HCT116 (cell line): ENCODE data around the gene SERINC5. TPM values are rescaled to one million over a fixed set of nuclear protein-coding genes. Genes with fewer than 3 reads are reported as not detected.

ENCODE experiments used
- ATAC-seq: fragments of 200-7000 bp; cut with Tn5 transposase; 2 replicates; pipeline ENCODE4 v1.9.1; 2020; ENCODE audit warnings: mild to moderate bottlenecking, moderate library complexity
- BruUV-seq: library from RNA; stranded (reverse); fragments of 400-500 nt; replicated peaks from 2 replicates; lab custom pipeline; 2021; lab: Mats Ljungman, UMichigan
- CTCF ChIA-PET: fragments of 300-600 bp; sonication (Branson Sonifier 250); formaldehyde crosslinking; loops from one replicate; lab custom pipeline; 2021; ENCODE audit warnings: antibody characterized with exemption; lab: Charles Lee
- POLR2A ChIA-PET: fragments of 300-600, 350-600 bp; sonication (Branson Sonifier 250); formaldehyde crosslinking; loops from one replicate; lab custom pipeline; 2021; ENCODE audit warnings: antibody characterized with exemption; lab: Charles Lee
- RAD21 ChIA-PET, 2 experiments: fragments of 300-600 bp; sonication (Branson Sonifier 250); formaldehyde crosslinking; loops; one replicate each; lab custom pipeline; 2023; ENCODE audit warnings: low total read pairs in 2 of 2; ENCODE audit not compliant: uncharacterized antibody in 2 of 2, unreplicated experiment in 2 of 2, low non-redundant PET in 1 of 2; lab: Charles Lee
- DNase-seq: peaks from one replicate; pipeline ENCODE4 v3.0.0-alpha.2; 2010; ENCODE audit warnings: low read depth, low spot score
- H2AFZ ChIP-seq: fragments of 200-600 bp; shearing (Covaris generic), sonication (generic); 2 replicates; pipeline ENCODE4 v1.6.1; 2017; ENCODE audit warnings: low read depth, mixed run types, mixed read lengths, antibody characterized with exemption, low read length; ENCODE audit not compliant: poor library complexity, severe bottlenecking
- H3K27ac ChIP-seq: 2 replicates; pipeline ENCODE4 v1.5.1; 2012; ENCODE audit warnings: low read depth, low read length
- H3K27me3 ChIP-seq: fragments of 200-600 bp; sonication (generic); 2 replicates; pipeline ENCODE4 v1.6.1; 2016; ENCODE audit warnings: mixed run types, low read length, mixed read lengths; ENCODE audit not compliant: insufficient read depth
- H3K36me3 ChIP-seq, 2 experiments: fragments of 200-500 bp in 1 of 2; fragments of 200-600 bp in 1 of 2; sonication (Bioruptor generic) in 1 of 2; sonication (generic) in 1 of 2; 2 replicates each; pipeline versions ENCODE4 v1.5.1 to v1.6.1; 2014 to 2016; ENCODE audit warnings: low read length in 2 of 2, inconsistent platforms in 1 of 2, mixed read lengths in 1 of 2, mixed run types in 1 of 2; ENCODE audit not compliant: insufficient read depth in 2 of 2, control insufficient read depth in 1 of 2
- H3K4me1 ChIP-seq, 2 experiments: fragments of 200-600 bp in 1 of 2; sonication (generic) in 1 of 2; 2 replicates each; pipeline versions ENCODE4 v1.5.1 to v1.6.1; 2012 to 2017; ENCODE audit warnings: low read length in 2 of 2, inconsistent platforms in 1 of 2, mild to moderate bottlenecking in 1 of 2, mixed read lengths in 1 of 2, mixed run types in 1 of 2, moderate library complexity in 1 of 2; ENCODE audit not compliant: insufficient read depth in 2 of 2, control insufficient read depth in 1 of 2
- H3K4me2 ChIP-seq: fragments of 200-600 bp; sonication (generic); 2 replicates; pipeline ENCODE4 v1.6.1; 2017; ENCODE audit warnings: mixed run types, low read length, mixed read lengths
- H3K4me3 ChIP-seq, 2 experiments: fragments of 200-600 bp in 1 of 2; sonication (generic) in 1 of 2; replicated peaks in 1 of 2; 2 replicates each; pipeline ENCODE4 v1.5.1; 2011 to 2016; ENCODE audit warnings: low read length in 2 of 2, control low read depth in 1 of 2, low read depth in 1 of 2, mild to moderate bottlenecking in 1 of 2, mixed read lengths in 1 of 2, mixed run types in 1 of 2
- H3K79me2 ChIP-seq: fragments of 200-600 bp; sonication (generic); 2 replicates; pipeline ENCODE4 v1.6.1; 2017; ENCODE audit warnings: mild to moderate bottlenecking, mixed run types, low read length, moderate library complexity, mixed read lengths; ENCODE audit not compliant: insufficient read depth
- H3K9ac ChIP-seq: fragments of 200-600 bp; sonication (generic); 2 replicates; pipeline ENCODE4 v1.6.1; 2016; ENCODE audit warnings: low read length, mixed read lengths
- H3K9me2 ChIP-seq: fragments of 200-600 bp; sonication (generic), shearing (Covaris generic); 2 replicates; pipeline ENCODE4 v1.6.1; 2017; ENCODE audit warnings: mixed run types, mild to moderate bottlenecking, moderate library complexity; ENCODE audit not compliant: insufficient read depth
- H3K9me3 ChIP-seq, 2 experiments: fragments of 200-500 bp in 1 of 2; fragments of 200-600 bp in 1 of 2; sonication (Bioruptor generic) in 1 of 2; sonication (generic) in 1 of 2; 2 replicates each; pipeline ENCODE4 v1.6.1; 2014 to 2017; ENCODE audit warnings: low read length in 2 of 2, mixed read lengths in 2 of 2, inconsistent platforms in 1 of 2, low read depth in 1 of 2, mild to moderate bottlenecking in 1 of 2, mixed run types in 1 of 2, moderate library complexity in 1 of 2; ENCODE audit not compliant: control insufficient read depth in 1 of 2, insufficient read depth in 1 of 2
- H4K20me1 ChIP-seq: fragments of 200-600 bp; sonication (generic), shearing (Covaris generic); 2 replicates; pipeline ENCODE4 v1.6.1; 2017; ENCODE audit warnings: mixed run types, mild to moderate bottlenecking, moderate library complexity; ENCODE audit not compliant: insufficient read depth
- CEBPB ChIP-seq: IDR thresholded peaks from 2 replicates; pipeline ENCODE4 v1.6.1; 2012; ENCODE audit warnings: low read depth
- ELF1 ChIP-seq: IDR thresholded peaks from 2 replicates; pipeline ENCODE4 v1.6.1; 2012; ENCODE audit warnings: low read depth, borderline replicate concordance
- EZH2 ChIP-seq: fragments of 200-600 bp; sonication (generic); IDR thresholded peaks from 2 replicates; pipeline ENCODE4 v1.6.1; 2017; ENCODE audit warnings: antibody characterized with exemption, mixed run types
- POLR2A ChIP-seq: IDR thresholded peaks from 2 replicates; pipeline ENCODE4 v1.7.0; 2011; ENCODE audit warnings: borderline replicate concordance; ENCODE audit not compliant: insufficient read depth, insufficient read length; ENCODE audit errors: extremely low read depth
- POLR2AphosphoS5 ChIP-seq: IDR thresholded peaks from 2 replicates; pipeline ENCODE4 v1.6.1; 2011; ENCODE audit warnings: mild to moderate bottlenecking, low read depth, low read length, moderate library complexity
- RAD21 ChIP-seq: IDR thresholded peaks from 2 replicates; pipeline ENCODE4 v1.6.1; 2012; ENCODE audit warnings: low read depth, mild to moderate bottlenecking
- SP1 ChIP-seq: IDR thresholded peaks from 2 replicates; pipeline ENCODE4 v1.6.1; 2012; ENCODE audit warnings: low read depth
- SRF ChIP-seq: IDR thresholded peaks from 2 replicates; pipeline ENCODE4 v1.6.1; 2012; ENCODE audit warnings: low read depth
- TCF7L2 ChIP-seq: IDR thresholded peaks from 2 replicates; pipeline ENCODE4 v1.7.0; 2011; ENCODE audit warnings: borderline replicate concordance, inconsistent platforms; ENCODE audit not compliant: insufficient read depth, insufficient read length; ENCODE audit errors: extremely low read depth
- ZFX ChIP-seq: fragments of 450-650 bp; IDR thresholded peaks from 2 replicates; pipeline ENCODE4 v1.6.1; 2017
- ZNF274 ChIP-seq: fragments of 200-500 bp; sonication (Bioruptor generic); IDR thresholded peaks from 2 replicates; pipeline ENCODE4 v1.6.1; 2014; ENCODE audit warnings: mild to moderate bottlenecking, low read depth, low read length, inconsistent platforms
- intact Hi-C: fragments of 100-400 bp; cut with micrococcal nuclease; formaldehyde crosslinking; loops from 2 replicates; pipeline ENCODE4 v1.10.0; 2022
- total RNA-seq: library from RNA; stranded (reverse); gene quantifications from one replicate; pipeline ENCODE4 v1.2.1, GENCODE V29; 2021; ENCODE audit not compliant: unreplicated experiment
- TF ChIP-seq, protein P1 (sequence below): IDR thresholded peaks from 2 replicates; pipeline ENCODE4 v1.6.1; 2011; ENCODE audit warnings: mild to moderate bottlenecking, low read length, moderate library complexity; ENCODE audit not compliant: insufficient replicate concordance; ENCODE audit errors: extremely low read depth
- TF ChIP-seq, protein P2 (sequence below): IDR thresholded peaks from 2 replicates; pipeline ENCODE4 v1.6.1; 2012
- TF ChIP-seq, protein P3 (sequence below), 3 experiments: fragments of 200-600 bp in 1 of 3; sonication (generic) in 1 of 3; IDR thresholded peaks in 2 of 3; conservative IDR thresholded peaks in 1 of 3; 2 replicates each; pipeline ENCODE4 v1.5.1; 2012 to 2017; ENCODE audit warnings: low read depth in 2 of 3, low read length in 2 of 3, antibody characterized with exemption in 1 of 3, borderline replicate concordance in 1 of 3, control low read depth in 1 of 3, mild to moderate bottlenecking in 1 of 3, mixed read lengths in 1 of 3, mixed run types in 1 of 3, moderate library complexity in 1 of 3; ENCODE audit not compliant: insufficient read depth in 1 of 3
- TF ChIP-seq, protein P4 (sequence below): IDR thresholded peaks from 2 replicates; pipeline ENCODE4 v1.6.1; 2012; ENCODE audit warnings: low read depth

The SERINC5 gene
- total RNA-seq, 1 experiment from 2014 or later: 39.3 TPM

DNA sequence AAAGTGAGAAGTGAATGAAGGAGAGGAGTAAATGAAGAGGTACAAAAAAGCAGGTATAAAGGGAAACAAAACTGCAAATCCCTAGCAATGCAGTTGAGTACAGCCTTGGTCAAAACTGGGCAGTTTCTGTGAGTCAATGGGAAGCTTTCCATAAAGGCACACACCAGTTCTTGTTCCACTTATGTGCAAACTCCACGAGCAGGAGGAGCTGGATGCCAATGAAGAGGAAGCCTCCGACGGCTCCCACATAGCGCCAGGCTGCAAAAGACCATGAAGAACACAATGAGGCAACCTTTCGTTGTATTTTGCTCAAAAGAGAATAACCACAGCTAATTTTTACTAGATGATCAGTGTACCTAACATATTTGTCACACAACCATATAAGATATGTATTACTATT is 81.1 kb downstream of the SERINC5 start:
- Histone ChIP-seq H3K79me2 (no peaks in the 10 kb centered on the region; the same call in 1 of the 2 replicates), H3K9ac (no peak overlapping the region), H3K36me3 (no peaks in the 10 kb centered on the region; a peak in 1 of 4 replicates)
- TF ChIP-seq POLR2A (no peak), ZNF274 (no peak), POLR2AphosphoS5 (no peak), SP1 (no peak), EZH2 (no peak), ELF1 (no peak), RAD21 (no peak), ZFX (no peak), CEBPB (no peak), SRF (no peak), TCF7L2 (no peak)
- TF ChIP-seq, protein P1, sequence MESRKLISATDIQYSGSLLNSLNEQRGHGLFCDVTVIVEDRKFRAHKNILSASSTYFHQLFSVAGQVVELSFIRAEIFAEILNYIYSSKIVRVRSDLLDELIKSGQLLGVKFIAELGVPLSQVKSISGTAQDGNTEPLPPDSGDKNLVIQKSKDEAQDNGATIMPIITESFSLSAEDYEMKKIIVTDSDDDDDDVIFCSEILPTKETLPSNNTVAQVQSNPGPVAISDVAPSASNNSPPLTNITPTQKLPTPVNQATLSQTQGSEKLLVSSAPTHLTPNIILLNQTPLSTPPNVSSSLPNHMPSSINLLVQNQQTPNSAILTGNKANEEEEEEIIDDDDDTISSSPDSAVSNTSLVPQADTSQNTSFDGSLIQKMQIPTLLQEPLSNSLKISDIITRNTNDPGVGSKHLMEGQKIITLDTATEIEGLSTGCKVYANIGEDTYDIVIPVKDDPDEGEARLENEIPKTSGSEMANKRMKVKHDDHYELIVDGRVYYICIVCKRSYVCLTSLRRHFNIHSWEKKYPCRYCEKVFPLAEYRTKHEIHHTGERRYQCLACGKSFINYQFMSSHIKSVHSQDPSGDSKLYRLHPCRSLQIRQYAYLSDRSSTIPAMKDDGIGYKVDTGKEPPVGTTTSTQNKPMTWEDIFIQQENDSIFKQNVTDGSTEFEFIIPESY: no peak
- TF ChIP-seq, protein P2, sequence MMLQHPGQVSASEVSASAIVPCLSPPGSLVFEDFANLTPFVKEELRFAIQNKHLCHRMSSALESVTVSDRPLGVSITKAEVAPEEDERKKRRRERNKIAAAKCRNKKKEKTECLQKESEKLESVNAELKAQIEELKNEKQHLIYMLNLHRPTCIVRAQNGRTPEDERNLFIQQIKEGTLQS: no peak
- TF ChIP-seq, protein P3, sequence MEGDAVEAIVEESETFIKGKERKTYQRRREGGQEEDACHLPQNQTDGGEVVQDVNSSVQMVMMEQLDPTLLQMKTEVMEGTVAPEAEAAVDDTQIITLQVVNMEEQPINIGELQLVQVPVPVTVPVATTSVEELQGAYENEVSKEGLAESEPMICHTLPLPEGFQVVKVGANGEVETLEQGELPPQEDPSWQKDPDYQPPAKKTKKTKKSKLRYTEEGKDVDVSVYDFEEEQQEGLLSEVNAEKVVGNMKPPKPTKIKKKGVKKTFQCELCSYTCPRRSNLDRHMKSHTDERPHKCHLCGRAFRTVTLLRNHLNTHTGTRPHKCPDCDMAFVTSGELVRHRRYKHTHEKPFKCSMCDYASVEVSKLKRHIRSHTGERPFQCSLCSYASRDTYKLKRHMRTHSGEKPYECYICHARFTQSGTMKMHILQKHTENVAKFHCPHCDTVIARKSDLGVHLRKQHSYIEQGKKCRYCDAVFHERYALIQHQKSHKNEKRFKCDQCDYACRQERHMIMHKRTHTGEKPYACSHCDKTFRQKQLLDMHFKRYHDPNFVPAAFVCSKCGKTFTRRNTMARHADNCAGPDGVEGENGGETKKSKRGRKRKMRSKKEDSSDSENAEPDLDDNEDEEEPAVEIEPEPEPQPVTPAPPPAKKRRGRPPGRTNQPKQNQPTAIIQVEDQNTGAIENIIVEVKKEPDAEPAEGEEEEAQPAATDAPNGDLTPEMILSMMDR (IDR thresholded peaks at IDR 0.05 in 2 of 3, conservative IDR thresholded peaks at IDR 0.05 in 1 of 3; ENCODE audit: borderline replicate concordance in 1 of 3, insufficient read depth in 1 of 3, low read depth in 2 of 3, low read length in 2 of 3): no peak
- TF ChIP-seq, protein P4, sequence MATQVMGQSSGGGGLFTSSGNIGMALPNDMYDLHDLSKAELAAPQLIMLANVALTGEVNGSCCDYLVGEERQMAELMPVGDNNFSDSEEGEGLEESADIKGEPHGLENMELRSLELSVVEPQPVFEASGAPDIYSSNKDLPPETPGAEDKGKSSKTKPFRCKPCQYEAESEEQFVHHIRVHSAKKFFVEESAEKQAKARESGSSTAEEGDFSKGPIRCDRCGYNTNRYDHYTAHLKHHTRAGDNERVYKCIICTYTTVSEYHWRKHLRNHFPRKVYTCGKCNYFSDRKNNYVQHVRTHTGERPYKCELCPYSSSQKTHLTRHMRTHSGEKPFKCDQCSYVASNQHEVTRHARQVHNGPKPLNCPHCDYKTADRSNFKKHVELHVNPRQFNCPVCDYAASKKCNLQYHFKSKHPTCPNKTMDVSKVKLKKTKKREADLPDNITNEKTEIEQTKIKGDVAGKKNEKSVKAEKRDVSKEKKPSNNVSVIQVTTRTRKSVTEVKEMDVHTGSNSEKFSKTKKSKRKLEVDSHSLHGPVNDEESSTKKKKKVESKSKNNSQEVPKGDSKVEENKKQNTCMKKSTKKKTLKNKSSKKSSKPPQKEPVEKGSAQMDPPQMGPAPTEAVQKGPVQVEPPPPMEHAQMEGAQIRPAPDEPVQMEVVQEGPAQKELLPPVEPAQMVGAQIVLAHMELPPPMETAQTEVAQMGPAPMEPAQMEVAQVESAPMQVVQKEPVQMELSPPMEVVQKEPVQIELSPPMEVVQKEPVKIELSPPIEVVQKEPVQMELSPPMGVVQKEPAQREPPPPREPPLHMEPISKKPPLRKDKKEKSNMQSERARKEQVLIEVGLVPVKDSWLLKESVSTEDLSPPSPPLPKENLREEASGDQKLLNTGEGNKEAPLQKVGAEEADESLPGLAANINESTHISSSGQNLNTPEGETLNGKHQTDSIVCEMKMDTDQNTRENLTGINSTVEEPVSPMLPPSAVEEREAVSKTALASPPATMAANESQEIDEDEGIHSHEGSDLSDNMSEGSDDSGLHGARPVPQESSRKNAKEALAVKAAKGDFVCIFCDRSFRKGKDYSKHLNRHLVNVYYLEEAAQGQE: no peak
- TF ChIP-seq, all 23 proteins: peak for 0
- ChIA-PET POLR2A (no interaction called here), CTCF (no interaction called here), RAD21 (no interaction called here)
- intact Hi-C loops: no loop called here
- H3K27ac ChIP-seq: no peak overlapping the region
- no peak overlapping the region for H2AFZ ChIP-seq
- H3K27me3 ChIP-seq: no peaks in the 10 kb centered on the region
- DNase-seq: no peak
- no peaks in the 10 kb centered on the region for H3K9me2 ChIP-seq
- ATAC-seq: no peak
- no peaks in the 10 kb centered on the region for H3K9me3 ChIP-seq
- no peaks in the 10 kb centered on the region for H4K20me1 ChIP-seq
- no peak overlapping the region for H3K4me2 ChIP-seq
- H3K4me3 ChIP-seq: no peak overlapping the region
- BruUV-seq: no TSS peak
- H3K4me1 ChIP-seq: peaks cover 0 to 4% of the 10 kb centered on the region in 2 experiments; a peak in 3 of 4 replicates
